HG02938 (cell line): Measurements from ENCODE around the gene FAM199X.

Experiments used
- ATAC-seq: cut with Tn5 transposase; IDR thresholded peaks from one replicate; pipeline ENCODE4 v1.9.1; 2021; ENCODE audit warnings: mild to moderate bottlenecking, moderate library complexity; ENCODE audit not compliant: unreplicated experiment

Gene FAM199X

DNA sequence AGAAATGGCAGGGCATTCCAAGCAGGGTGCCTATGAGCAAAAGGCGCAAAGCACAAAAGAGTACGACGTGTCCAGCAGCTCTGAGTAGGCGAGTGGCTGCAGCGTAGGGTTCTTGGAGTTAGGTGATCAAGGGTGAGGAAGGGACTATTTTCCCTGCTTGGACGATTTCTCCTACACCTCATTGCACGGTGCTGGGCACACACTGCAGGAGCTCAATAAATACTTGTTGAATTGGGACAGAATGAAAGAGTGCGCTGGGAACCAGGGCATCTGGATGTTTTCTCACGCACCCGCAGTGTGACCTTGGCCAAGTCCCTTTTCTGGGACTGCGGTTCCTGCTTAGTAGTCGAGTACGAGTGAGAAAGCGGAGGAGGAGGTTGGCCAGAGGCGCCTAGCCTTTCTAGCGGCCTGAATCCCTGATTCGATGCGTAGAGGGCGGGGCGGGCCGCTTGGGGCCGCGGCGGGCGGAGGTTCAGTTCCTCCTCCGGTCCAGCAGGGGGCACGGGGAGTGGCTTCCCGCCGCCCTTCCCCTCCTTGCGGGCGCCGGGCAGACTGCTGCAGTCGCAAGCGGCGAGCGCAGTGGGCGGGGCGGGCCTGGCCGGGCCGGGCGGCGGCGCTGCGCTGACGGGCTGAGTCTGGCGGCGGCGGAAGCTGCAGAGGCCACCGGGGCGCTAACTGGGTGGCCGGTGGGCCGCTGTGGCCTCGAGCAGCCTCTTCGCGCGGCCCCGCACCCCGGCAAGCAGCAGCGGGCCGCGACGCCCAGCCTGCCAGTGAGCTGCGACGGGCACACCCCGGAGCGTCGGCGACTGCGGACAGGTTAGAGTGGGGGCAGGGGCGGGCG is at the start of gene FAM199X:
Gene FAM199X, plus strand, starts transcription at position 560 of the 841 bp plus-strand sequence. CDS start 333 bp downstream, outside the sequence.
- peak; percentile 91 for ATAC-seq

- ATAC-seq, result no peak
These were observed 48.5 kb upstream of the FAM199X start for GRCh38 chrX:104117759-104118158.

DNA sequence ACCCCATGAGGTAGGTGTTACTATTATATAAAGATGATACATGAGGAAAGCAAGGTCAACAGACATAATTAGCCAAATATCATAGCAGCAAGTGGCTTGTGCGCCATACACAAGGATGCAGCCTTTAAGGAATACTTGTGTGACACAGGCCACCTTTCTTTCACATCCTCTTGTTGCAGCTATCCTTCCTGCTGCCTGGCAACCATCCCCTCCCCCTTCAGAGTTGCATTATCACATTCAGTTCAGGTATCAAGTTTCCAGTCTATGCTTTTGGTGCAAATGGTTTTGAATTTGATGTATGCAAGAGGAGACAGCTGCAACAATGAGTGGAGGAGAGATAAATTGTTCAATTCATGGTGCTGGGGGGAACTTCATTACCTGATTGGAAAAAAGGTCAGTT is 47.5 kb upstream of the FAM199X start:
- no peak for ATAC-seq

DNA sequence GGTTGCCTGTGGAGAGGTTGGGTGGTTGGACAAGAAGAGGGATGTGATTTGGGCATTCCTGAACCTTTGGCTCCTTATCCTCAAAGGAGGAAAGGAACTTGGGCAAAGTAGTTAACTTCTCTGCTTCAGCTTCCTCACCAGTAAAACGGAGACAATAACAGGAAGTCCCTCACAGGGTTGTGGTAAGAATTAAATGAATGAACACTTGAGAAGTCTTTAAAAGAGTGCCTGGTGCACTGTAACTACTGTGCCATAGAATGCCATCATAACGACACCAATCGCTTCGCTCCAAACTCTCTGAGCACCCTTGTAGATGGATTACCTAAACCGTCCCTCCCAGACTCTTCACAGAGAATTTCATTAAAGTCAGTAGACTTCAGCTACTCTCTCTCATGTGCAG is 43.4 kb upstream of the FAM199X start:
- peak; percentile 60 for ATAC-seq

DNA sequence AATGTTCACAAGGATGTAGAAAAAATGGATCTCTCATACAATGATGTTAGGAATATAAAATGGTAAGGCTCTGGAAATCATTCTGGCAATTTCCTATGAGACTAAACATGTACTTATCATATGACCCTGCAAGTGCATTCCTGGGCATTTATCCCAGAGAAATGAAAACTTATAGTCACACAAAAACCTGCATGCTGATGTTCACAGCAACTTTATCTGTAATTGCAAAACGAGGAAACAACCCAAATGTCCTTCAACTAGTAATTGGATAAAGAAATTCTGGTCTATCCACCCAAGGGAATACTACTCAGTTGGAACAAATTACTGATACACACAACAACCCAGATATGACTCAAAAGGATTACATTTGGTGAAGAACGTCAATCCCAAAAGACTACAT is 39.4 kb upstream of the FAM199X start:
- ATAC-seq, result no peak

DNA sequence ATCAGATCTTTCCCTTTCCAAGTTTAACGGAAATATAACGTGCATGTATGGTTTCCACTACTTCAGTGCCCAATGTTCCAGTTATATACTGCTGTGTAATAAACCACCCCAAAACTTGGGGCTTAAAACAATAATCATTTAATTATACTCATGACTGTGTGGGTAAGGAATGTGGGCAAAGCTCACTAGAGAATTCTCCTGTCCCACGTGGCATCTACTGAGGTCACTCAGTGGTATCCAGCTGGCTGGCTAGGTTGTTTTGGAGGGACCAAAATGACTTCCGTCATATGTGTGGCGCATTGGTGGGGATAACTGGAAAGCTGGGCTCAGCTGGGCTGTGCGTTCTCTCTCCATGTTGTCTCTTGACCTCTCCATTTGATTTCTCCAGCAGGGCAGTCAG is 35.4 kb upstream of the FAM199X start:
- no peak for ATAC-seq

DNA sequence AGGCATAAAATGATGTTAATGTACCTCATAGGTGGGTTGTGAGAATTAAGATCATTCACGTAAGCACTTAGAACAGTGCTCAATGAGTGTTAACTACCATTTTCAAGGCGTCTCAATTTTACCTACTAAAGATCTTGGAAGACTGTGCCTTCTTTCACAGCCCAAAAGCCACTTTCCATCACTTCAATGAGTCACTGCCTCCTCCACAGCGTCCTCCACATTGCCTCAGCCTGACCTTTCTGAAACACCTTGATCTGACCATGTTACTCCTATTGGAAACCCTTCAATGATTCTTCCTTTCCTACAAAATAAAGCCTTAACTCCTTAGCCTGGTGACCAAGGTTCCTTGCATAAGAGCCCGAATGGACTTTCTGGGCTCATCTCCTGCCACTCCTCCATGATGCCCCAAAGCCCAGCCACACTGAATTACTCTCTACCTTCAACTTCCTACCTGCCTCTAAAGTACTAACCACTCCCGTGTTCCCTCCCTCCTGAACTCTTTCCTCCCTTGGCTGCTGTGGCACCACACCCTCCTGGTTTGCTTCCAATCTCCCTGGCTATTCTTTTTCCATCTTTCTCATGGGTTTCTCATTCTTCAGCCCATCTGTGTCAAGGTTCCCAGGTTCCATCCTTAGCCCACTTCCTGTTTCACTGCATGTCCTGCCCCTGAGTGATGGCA is 31.5 kb upstream of the FAM199X start:
- ATAC-seq, result no peak

GRCh38 chrX:104135677-104136076 is 30.6 kb upstream of the FAM199X start:
- no peak for ATAC-seq

DNA sequence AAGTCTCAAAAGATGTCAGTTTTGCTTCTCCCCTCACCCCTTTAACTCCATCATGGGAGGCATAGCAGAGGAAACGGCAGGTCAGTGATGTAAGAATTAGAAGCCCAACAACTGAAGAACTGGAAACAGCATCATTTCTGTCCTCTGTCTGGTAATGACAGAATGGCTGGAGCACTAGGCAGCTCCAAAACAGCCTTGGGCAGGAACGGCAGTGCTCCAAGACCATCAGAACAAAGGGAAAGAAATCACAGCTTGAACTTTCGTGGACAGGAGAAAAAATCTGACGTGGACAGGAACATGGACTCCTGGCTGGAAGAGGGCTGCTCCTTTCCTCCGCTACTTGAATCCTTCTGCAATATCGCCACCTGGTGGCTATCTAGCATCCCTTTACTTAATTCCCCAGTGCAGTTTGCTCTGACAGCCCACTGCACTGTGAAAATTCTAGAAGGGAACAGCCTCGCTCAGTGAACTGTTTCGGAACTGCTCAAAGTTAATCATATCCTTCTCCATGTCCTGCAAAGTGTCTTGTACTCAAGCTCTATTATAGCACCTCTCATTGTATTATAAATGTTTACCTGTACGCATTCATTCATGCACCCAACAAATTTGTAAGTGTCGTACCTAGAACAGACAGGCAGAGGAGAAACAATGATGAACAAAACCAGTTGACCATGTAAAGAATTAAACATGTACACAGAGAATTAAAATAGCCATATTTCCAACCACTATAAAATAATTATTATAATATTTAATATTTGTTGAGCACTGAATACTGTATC is 29.8 kb upstream of the FAM199X start:
- peak; percentile 93 for ATAC-seq

GRCh38 chrX:104137496-104137895 is 28.8 kb upstream of the FAM199X start:
- no peak for ATAC-seq

DNA sequence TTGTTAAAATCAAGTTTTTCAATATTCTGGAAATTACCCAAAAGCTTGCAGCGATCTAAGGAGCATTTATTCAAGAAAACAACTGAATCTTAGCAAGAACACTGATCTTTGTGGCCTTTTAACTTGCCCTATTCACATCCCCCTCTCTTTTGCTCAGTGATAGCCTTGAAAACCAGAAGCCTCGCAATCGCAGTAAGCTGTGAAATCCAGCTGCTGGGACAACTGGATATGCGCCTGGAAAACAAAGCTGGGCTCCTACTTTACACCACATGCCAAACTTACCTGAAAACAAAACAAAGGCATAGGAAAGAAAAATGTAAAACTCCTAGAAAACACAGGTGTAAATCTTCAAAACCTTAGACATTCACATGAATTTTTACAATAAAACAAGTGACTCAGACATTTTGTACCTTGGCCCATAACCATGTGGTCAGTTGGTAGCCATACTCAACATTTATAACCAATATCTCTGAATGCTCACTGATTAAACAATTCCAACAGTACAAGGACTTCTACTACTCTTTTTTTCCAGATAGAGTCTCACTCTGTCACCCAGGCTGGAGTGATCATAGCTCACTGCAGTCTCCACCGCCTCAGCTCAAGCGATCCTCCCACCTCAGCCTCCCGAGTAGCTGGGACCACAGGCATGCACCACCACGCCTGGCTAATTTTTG is 25.0 kb upstream of the FAM199X start:
- ATAC-seq, result no peak

- ATAC-seq, result no peak
These were observed 15.2 kb upstream of the FAM199X start for GRCh38 chrX:104151037-104151436.

- ATAC-seq, result peak; percentile 95
These were observed 9.4 kb upstream of the FAM199X start, which contains the start of gene SLC25A53 for GRCh38 chrX:104156630-104157529. Gene SLC25A53, minus strand, starts transcription at chrX:104157009. Its CDS starts 51,752 bp downstream, at chrX:104105257.

GRCh38 chrX:104166735-104167436 is 633 bp downstream of the FAM199X start:
- no peak for ATAC-seq

DNA sequence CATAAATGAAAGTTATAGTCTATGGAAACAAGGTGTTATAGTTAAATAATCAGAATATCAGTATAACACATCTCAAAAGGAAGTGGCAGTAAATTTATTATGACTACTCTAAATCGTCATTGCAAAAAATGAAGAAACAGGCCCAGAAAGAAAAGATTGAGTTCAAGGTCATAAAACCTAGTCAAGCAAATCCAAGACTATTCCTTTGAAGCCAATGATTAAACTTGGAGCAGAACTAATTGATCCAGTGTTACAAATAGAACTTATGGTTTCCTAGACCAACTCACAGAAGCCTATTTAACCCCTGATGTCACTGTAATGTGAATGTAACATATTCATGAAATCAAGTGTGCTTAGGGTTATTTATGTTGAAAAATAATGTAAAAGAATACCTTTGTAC is 1.9 kb downstream of the FAM199X start:
- no peak for ATAC-seq

DNA sequence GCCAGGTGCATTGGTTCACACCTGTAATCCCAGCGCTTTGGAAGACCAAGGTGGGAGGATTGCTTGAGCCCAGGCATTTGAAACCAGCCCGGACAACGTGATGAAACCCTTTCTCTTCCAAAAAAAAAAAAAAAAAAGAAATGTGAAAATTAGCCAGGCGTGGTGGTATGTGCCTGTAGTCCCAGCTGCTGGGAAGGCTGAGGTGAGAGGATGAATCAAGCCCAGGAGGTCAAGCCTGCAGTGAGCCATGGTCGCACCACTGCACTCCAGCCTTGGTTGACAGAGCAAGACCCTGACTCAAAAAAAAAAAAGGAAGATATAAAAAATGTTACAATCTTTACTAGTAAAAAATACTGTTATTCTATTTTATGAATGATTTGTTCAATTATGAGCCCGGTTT is 5.9 kb downstream of the FAM199X start:
- ATAC-seq, result no peak

DNA sequence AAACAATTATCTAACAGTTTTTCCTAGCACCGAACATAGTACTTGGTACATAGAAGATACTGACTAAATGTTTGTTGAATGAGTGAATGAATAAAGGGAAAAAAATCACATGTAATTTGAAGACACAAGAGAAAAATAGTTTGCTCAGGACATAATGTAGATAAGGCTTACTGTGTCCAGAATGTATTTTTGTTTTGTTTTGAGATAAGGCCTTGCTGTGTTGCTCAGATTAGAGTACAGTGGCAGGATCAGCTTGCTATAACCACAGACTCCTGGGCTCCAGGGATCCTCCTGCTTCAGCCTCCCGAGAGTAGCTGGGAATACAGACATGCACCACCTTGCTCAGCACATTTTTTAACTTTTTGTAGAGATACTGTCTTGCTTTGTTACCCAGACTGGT is 6.5 kb downstream of the FAM199X start:
- no peak for ATAC-seq

- ATAC-seq, result no peak
These were observed 7.6 kb downstream of the FAM199X start for GRCh38 chrX:104173841-104174240.

DNA sequence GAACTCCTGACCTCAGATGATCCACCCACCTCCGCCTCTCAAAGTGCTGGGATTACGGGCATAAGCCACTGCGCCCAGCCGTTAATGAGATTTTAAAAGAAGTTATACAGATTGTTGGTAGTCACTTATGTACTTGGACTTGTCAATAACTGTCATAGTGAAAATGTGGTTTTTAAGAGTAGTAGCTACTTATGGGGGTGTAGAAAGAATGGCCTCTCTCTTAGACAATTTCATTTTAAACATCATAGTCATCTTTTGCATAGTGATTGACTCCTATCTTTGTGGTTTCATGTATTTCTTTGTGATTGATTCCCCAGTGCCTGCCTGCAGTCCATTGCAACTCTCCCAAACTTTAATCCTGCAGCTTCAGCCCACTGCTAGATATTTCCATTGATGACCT is 17.4 kb downstream of the FAM199X start:
- ATAC-seq, result no peak
